ENCODE measurements around the gene CHST13.
A peak's percentile ranks its signal among the peaks of the same experiment; 100 is the strongest.

- TF ChIP-seq, protein P1, sequence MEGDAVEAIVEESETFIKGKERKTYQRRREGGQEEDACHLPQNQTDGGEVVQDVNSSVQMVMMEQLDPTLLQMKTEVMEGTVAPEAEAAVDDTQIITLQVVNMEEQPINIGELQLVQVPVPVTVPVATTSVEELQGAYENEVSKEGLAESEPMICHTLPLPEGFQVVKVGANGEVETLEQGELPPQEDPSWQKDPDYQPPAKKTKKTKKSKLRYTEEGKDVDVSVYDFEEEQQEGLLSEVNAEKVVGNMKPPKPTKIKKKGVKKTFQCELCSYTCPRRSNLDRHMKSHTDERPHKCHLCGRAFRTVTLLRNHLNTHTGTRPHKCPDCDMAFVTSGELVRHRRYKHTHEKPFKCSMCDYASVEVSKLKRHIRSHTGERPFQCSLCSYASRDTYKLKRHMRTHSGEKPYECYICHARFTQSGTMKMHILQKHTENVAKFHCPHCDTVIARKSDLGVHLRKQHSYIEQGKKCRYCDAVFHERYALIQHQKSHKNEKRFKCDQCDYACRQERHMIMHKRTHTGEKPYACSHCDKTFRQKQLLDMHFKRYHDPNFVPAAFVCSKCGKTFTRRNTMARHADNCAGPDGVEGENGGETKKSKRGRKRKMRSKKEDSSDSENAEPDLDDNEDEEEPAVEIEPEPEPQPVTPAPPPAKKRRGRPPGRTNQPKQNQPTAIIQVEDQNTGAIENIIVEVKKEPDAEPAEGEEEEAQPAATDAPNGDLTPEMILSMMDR (conservative IDR thresholded peaks at IDR 0.05; ENCODE audit: low read length), result peak; percentile 98
- no peak for TF ChIP-seq EZH2phosphoT487 (IDR thresholded peaks at IDR 0.05; ENCODE audit: borderline replicate concordance)
These were observed 1.6 kb upstream of the CHST13 start for GRCh38 chr3:126522363-126522788.

Measured in Loucy (cell line).